Naive thymus-derived CD4-positive, alpha-beta T cell (primary cell): ENCODE results near the gene ATP23. TPM values are rescaled to one million over a fixed set of nuclear protein-coding genes. Genes with fewer than 3 reads are reported as not detected.

Experiments
- polyA plus RNA-seq, 2 donors: library from polyadenylated mRNA; unstranded; fragments of 300-500 nt; fragmentation: Illumina TruSeq; gene quantifications; one replicate each; pipeline ENCODE4 v1.2.3, GENCODE V29; 2021
- total RNA-seq, 6 experiments: library from RNA in 5 of 6; stranded (reverse) in 5 of 6; gene quantifications; 1 replicate in 5 of 6; 2 replicates in 1 of 6; pipeline ENCODE4 v1.2.3 and lab custom pipeline; 2021 to 2026

ATP23 gene
- total and polyA plus RNA-seq, 7 experiments from 2014 or later: 7.2 to 31.1 (median 8.4) TPM

Other genes starting within 250 kb of the ATP23 start
- gene OS9, start 247.4 kb upstream of the ATP23 start, total RNA-seq: 100 to 1,000 TPM; 139 to 175 (median 171) TPM
- 10 to 100 TPM; 59.5 to 70.6 TPM for gene OS9, start 247.4 kb upstream of the ATP23 start, polyA plus RNA-seq
- 10 to 100 TPM; 33.9 to 66.7 (median 60.4) TPM for gene AGAP2, start 202.8 kb upstream of the ATP23 start, total RNA-seq
- 1 to 10 TPM; 3.0 to 6.0 TPM for gene AGAP2, start 202.8 kb upstream of the ATP23 start, polyA plus RNA-seq
- gene TSPAN31, start 196.5 kb upstream of the ATP23 start, total RNA-seq: 10 to 100 TPM; 12.3 to 23.9 (median 20.3) TPM
- gene TSPAN31, start 196.5 kb upstream of the ATP23 start, polyA plus RNA-seq: 10 to 100 TPM; 50.1 to 50.5 TPM
- gene CDK4, start 189.3 kb upstream of the ATP23 start, total RNA-seq: 100 to 1,000 TPM in 1 of 5 experiments, 10 to 100 TPM in 4; 23.8 to 108 (median 42.9) TPM
- 100 to 1,000 TPM in 1 of 2 donors, 10 to 100 TPM in 1; 77.6 to 105 TPM for gene CDK4, start 189.3 kb upstream of the ATP23 start, polyA plus RNA-seq
- gene MARCHF9, start 186.5 kb upstream of the ATP23 start, total RNA-seq: 10 to 100 TPM; 27.8 to 61.7 (median 44.4) TPM
- 1 to 10 TPM; 3.2 to 6.6 TPM for gene MARCHF9, start 186.5 kb upstream of the ATP23 start, polyA plus RNA-seq
- gene CYP27B1, start 174.5 kb upstream of the ATP23 start, total RNA-seq: 1 to 10 TPM in 4 of 5 experiments, under 1 TPM in 1; 0.97 to 2.6 (median 1.7) TPM
- under 1 TPM in 1 of 2 donors, not detected in 1; 0.20 TPM for gene CYP27B1, start 174.5 kb upstream of the ATP23 start, polyA plus RNA-seq
- gene METTL1, start 169.5 kb upstream of the ATP23 start, total RNA-seq: 10 to 100 TPM; 11.8 to 30.9 (median 16.0) TPM
- gene METTL1, start 169.5 kb upstream of the ATP23 start, polyA plus RNA-seq: 10 to 100 TPM; 13.1 to 20.5 TPM
- 1 to 10 TPM; 1.4 to 5.0 (median 2.1) TPM for gene EEF1AKMT3, start 169.0 kb upstream of the ATP23 start, total RNA-seq
- gene EEF1AKMT3, start 169.0 kb upstream of the ATP23 start, polyA plus RNA-seq: 1 to 10 TPM; 3.0 to 3.2 TPM
- gene TSFM, start 158.8 kb upstream of the ATP23 start, total RNA-seq: 10 to 100 TPM; 17.8 to 34.9 (median 22.3) TPM
- 10 to 100 TPM; 26.4 to 30.0 TPM for gene TSFM, start 158.8 kb upstream of the ATP23 start, polyA plus RNA-seq
- gene AVIL, start 122.8 kb upstream of the ATP23 start, total RNA-seq: 10 to 100 TPM in 2 of 5 experiments, 1 to 10 TPM in 3; 1.7 to 20.3 (median 8.2) TPM
- under 1 TPM; 0.17 to 0.32 TPM for gene AVIL, start 122.8 kb upstream of the ATP23 start, polyA plus RNA-seq
- 100 to 1,000 TPM; 124 to 295 (median 145) TPM for gene CTDSP2, start 94.8 kb upstream of the ATP23 start, total RNA-seq
- gene CTDSP2, start 94.8 kb upstream of the ATP23 start, polyA plus RNA-seq: 100 to 1,000 TPM in 1 of 2 donors, 10 to 100 TPM in 1; 86.9 to 110 TPM